ENCODE results near the gene NAA38.

- no peak for TF ChIP-seq CTCF (IDR thresholded peaks at IDR 0.05; ENCODE audit: borderline replicate concordance, extremely low read depth, low read length, poor library complexity, severe bottlenecking)
- TF ChIP-seq EZH2 (IDR thresholded peaks at IDR 0.05; ENCODE audit: borderline replicate concordance, low read depth, low read length, severe bottlenecking), result no peak
Measured at GRCh38 chr17:7875804-7876370, 18.5 kb upstream of the NAA38 start.
